HG02798 (cell line): Measurements from ENCODE around the gene PTPRA.
"Not testable (repeated sequence)": the region's sequence is repeated elsewhere in the genome, so short reads cannot be mapped to it uniquely, and the experiment has no call there.

ENCODE experiments used
- ATAC-seq: cut with Tn5 transposase; IDR thresholded peaks from one replicate; pipeline ENCODE4 v1.9.1; 2021; ENCODE audit warnings: mild to moderate bottlenecking; ENCODE audit not compliant: unreplicated experiment, poor library complexity

The PTPRA gene

DNA sequence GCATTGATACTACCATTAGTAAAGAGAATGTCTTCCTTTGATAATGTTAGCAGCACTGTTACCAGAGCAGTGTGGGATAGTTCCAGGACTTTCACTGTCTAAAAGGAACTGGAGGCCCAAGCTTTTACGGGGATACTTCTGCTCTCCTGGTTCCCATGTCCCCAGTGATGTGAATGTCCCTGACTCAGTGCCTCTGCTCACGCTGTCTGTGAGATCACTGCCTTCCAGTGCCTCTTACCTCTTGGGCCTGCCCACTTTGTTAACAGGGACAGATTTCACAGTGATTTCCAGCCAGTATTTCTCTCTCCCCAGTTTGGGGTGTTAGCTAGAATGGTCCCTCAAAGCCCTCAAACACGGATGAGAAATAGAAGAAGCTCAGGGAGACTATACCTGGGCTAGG, 14.4 kb downstream of the PTPRA start:
- ATAC-seq: no peak

DNA sequence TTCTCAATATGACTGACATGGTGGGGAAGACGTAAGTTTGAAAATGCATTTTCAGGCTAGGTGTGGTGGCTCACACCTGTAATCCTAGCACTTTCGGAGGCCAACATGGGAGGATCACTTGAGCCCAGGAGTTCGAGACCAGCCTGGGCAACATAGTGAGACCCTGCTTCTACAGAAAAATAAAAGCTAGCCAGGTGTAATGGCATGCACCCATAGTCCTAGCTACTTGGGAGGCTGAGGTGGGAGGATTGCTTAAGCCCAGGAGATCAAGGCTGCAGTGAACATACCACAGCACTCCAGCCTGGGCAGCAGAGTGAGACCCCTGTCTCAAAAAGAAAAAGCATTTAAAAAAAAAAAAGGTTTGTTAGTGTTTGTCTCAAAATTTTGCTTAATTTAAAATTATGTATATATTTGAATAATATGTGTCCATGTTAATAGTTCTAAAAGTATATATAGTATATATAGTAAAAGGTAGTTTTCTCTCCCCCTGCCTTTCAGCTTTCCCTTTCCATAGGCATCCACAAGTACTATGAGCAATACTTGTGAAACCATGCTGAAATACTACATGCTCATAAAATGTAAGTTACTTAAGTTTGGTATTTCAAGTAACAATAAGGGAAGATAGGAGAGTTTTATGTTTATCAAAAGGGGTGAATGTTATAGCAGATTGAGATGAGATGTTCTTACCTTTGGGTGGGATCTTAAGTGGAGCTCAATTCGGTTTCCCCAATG, 15.1 kb downstream of the PTPRA start:
- no peak for ATAC-seq

DNA sequence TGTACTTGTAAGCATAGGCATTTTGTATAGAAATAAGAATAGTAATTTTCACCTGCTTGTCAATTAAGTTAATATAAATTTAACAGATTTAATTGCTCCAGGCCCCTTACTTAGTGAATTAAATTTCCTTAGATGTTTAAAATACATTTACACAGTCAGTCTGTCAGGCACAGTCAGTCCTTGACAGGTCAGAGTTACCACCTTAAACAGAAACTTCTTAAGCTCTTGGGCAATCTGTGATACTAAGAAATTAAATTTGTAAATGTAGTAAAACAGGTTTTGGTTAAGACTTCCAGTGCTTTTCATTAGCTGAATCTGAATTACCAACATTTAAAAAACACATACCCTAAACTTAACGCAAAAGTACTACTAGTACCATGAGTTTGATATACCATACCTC, 15.9 kb downstream of the PTPRA start:
- ATAC-seq: no peak

- ATAC-seq: no peak
Measured at GRCh38 chr20:2889797-2890196, 16.5 kb downstream of the PTPRA start.

GRCh38 chr20:2890742-2891141, 17.5 kb downstream of the PTPRA start:
- no peak for ATAC-seq

DNA sequence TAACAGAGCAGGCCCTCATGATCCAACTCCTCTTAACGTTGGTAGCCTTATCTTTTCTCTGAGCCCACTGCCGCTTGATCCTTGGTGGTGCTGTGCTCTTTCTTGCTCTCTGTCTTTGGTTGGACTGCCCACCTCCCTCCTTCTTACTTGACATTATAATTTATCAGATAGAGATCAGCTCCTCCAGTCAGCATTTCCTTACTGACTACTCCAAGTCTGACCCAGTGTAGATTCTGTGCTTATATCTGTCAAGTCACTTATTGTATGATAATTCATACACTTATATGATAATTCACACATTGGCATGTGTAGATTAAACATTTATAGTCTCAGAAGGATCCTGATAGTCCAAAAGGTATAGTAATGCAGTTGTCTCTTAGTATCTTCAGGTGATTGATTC, 18.1 kb downstream of the PTPRA start:
- ATAC-seq: no peak

DNA sequence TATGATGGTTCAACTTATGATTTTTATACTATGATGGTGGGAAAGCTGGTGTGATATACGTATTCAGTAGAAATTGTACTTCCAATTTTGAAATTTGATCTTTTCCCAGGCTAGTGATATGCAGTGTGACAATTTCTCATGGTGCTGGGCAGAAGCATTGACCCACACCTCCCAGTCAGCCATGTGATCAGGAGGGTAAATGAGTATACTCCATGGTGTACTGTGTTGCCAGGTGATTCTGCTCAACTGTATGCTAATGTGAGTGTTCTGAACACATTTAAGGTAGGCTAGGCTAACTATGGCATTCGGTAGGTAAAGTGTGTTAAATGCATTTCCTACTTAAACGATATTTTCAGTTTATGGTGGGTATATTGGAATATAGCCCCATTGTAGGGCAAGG, 19.1 kb downstream of the PTPRA start:
- no peak for ATAC-seq

- ATAC-seq: no peak
Measured at GRCh38 chr20:2894221-2894620, 20.9 kb downstream of the PTPRA start.

- not testable (repeated sequence) for ATAC-seq
Measured at GRCh38 chr20:2895154-2895553, 21.9 kb downstream of the PTPRA start.

- ATAC-seq: no peak
Measured at GRCh38 chr20:2899243-2899642, 26.0 kb downstream of the PTPRA start.

- no peak for ATAC-seq
Measured at GRCh38 chr20:2900845-2901592, 27.7 kb downstream of the PTPRA start.

GRCh38 chr20:2902291-2902690, 29.0 kb downstream of the PTPRA start:
- ATAC-seq: no peak

- ATAC-seq: no peak
Measured at GRCh38 chr20:2902818-2903217, 29.5 kb downstream of the PTPRA start.

DNA sequence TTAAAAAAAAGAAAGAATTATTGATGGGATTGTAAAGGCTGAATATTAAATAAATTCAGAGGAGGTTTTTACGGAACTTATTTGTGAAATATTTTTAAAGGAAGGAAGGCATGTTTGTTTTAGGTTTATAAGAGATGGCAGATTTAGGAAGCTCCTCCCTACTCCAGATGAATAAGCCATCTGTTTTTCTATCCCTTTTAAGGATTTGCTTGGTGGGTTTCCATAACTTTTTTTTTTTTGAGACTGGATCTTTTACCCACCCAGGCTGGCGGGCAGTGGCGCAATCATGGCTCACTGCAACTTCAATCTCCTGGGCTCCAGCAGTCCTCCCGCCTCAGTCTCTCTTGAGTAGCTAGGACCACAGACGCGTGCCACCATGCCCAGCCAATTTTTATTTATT, 30.4 kb downstream of the PTPRA start:
- no peak for ATAC-seq

GRCh38 chr20:2907519-2907918, 34.2 kb downstream of the PTPRA start:
- no peak for ATAC-seq

DNA sequence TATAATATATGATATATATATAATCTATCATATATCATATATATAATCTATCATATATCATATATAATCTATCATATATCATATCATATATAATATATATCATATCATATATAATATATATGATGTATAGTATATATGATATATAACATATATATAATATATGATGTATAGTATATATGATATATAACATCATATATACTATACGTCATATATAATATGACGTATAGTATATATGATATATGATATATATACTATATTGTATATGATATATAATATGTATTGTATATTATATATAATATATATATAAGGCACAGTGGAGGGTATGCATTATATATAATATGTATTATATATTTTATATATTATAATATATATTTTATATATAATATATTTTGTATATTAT, 36.7 kb downstream of the PTPRA start:
- no peak for ATAC-seq

DNA sequence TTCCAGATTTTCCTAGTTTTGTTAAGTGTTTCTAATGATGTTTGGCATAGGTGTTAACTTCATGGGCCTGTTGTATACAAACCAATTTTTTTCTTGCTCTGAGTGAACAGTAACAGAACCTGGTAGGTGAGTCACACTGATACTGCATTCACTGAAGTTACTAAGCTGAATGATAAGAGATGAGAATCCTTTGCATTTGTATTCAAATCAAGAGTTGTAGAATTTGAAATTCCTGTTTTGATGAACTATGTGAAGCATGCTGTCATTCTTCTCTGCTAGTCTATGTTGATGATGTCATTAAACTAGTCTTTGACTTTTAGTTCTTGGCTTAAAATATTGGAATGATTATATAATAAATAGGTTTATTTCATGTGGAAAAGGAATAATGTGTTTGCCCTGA, 37.9 kb downstream of the PTPRA start:
- ATAC-seq: no peak

GRCh38 chr20:2914160-2914559, 40.9 kb downstream of the PTPRA start:
- no peak for ATAC-seq

DNA sequence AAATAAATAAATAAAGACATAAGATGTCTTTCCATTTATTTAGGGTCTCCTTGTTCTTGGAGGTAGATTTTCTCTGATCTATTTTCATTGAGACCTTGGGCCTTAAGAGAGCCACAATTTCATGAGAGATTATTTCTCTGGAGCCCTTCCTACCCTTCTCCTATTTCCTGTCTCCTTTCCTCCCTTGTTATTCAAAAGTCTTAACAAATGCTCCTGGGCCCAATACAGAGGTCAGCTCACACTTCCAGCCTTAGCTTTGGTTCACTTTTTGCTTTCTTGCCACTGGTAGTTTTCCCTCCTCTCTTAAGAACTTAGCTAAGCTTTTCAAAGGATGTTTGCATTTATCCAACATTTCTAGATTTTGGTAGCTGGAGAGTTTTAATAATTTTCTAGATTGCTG, 44.0 kb downstream of the PTPRA start:
- ATAC-seq: no peak

DNA sequence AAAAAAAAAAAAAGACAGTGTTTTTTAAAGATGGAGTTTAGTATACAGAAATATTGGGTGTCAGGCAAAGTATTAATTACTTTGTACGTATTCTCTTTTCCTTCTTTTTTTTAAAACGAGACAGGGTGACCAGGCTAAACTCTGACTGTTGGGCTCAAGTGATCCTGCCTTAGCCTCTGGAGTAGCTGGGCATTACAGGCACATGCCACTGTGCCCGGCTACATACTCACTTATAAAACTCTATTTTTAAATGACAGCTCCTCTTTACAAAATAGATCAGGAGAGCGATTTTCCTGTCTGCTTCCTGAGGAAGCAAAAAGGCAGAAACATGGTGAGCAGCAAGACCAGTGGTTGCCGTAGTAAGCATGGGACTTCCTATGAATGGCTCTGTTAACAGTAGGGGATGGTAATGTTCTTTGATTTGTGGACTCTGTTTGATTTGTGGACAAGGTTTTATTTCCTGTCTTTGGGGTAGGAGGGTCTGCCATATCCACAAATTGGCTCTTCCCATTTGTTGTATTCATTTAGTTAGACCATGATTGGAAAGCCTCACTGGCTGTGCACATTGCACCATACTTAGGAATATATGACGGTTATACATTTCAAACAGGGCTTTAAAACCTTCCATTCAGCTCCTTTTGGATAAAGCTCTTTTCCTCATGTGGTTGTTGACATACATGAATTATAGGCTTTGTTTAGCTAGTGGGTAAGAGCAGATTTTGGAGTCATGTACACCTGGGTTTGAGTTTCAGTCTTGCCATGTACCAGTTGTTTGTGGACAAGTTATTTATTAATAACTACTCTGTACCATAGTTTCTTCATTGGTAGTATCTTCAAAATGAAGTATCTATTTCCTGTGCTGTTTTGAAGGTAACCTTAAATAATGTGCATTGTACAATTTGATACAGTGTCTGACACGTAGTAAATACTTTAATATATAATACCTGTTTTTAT, 45.1 kb downstream of the PTPRA start:
- ATAC-seq: no peak
